HG02852 (cell line): ENCODE results near the gene GALNT2.

Experiments
- ATAC-seq: cut with Tn5 transposase; IDR thresholded peaks from one replicate; pipeline ENCODE4 v1.9.1; 2021; ENCODE audit warnings: mild to moderate bottlenecking, moderate library complexity; ENCODE audit not compliant: unreplicated experiment

The GALNT2 gene

DNA sequence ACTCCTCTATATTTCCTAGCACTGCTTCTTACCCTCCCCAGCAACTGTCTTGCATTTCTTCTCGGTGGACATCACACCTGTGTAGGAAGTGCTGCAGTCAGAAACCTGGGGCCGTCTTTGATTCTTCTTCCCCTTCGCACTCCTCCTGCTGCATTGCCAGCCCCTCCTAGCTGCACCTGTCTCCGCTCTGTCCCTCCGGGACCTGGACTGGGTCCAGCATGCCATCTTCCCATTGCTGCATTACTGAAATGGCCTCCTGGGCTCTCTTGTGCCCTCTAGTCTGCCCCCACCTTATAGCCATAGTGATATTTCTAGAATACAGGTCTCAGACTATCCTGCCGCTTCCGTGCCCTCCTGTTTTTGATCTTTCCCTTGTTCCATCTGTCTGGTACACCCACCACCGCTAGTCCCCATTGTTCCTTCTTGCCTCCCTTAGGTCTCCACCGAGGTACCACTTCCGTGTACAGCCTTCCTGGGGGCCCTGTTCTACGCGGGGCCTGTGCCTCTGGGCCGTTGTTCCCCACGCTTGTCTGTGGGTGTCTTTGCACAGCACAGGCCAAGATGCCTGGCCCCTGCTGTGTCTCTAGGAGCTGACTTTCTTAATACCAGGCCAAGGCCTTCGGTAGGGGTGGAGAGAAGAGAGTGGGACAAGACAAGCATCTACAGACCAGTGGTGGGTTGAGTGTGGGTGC lies 107.6 kb downstream of the GALNT2 start:
- no peak for ATAC-seq

GRCh38 chr1:230175163-230175747 lies 108.2 kb downstream of the GALNT2 start:
- ATAC-seq = no peak

DNA sequence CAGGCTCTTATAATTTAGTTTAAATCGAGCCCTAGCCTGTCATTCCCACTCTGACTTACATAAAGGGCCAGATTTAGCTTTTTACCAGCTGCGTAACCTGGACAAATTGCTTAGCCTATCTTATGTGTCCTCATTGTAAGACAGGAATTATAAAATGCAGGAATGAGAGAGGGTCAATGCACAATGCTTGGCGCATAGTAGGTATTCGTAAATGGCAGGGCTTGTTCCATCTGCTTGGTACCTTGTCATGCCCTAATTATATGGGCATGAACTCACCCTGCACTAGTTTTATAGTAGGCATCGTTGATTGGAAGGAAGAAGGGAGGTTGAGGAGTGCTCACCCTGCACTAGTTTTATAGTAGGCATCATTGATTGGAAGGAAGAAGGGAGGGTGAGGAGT lies 108.8 kb downstream of the GALNT2 start:
- no peak for ATAC-seq

DNA sequence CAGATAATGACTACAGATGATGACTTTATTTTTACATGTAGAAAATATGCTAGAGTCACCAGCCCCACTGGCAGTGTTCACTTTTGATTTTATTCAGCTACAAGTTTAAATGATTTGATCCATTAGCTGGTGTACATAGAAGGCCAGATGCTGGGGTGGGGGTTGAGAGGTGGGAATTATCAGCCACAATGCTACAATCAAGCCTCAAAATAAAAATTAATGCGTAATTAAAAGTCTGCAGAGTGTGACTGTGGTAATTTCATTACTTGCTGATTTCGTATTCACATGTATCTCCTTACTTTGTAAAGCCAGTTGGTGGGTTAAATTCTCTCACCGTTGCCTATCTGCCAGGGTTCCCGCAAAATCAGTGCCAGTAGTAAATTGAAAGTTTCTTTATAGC lies 109.3 kb downstream of the GALNT2 start:
- no peak for ATAC-seq

DNA sequence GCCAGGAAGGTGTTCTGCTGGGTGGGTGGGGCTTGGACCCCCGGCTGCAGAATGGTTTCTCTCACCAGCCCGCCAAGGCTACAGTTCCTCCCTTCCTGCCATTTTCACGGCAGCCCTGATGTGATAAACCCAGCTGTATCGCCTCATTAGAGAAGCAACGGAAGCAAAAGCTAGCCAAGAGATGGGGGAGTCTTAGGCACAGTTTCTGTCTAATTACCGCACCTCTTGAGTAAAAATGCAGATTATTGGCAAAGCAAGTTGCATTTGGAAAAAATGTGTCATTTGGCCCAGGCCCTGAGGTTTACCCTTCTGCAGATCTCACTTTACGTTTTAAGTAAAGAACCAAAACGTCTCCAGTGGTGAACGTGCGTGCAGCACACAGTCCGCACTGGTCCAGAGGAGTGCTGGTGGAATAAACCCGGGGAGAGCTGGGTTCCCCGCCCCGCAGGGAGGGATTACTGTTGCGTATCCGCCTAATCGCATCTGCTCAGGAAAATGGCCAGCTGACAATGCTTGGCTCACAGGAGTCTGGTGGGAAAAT lies 109.9 kb downstream of the GALNT2 start:
- no peak for ATAC-seq

DNA sequence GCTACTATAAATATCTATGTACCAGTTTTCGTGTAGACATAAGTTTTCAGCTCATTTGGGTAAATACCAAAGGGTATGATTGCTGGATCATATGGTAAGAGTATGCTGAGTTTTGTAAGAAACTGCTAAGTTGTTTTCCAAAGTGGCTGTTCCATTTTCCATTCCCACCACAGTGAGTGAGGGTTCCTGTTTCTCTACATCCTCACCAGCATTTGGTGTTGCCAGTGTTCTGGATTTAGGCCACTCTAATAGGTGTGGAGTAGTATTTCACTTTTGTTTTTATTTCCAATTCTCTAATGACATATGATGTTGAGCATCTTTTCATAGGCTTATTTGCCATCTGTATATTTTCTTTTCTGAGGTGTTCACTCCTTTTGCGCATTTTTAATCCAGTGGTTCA lies 112.2 kb downstream of the GALNT2 start:
- ATAC-seq = no peak

GRCh38 chr1:230185076-230186001 lies 118.3 kb downstream of the GALNT2 start:
- no peak for ATAC-seq

DNA sequence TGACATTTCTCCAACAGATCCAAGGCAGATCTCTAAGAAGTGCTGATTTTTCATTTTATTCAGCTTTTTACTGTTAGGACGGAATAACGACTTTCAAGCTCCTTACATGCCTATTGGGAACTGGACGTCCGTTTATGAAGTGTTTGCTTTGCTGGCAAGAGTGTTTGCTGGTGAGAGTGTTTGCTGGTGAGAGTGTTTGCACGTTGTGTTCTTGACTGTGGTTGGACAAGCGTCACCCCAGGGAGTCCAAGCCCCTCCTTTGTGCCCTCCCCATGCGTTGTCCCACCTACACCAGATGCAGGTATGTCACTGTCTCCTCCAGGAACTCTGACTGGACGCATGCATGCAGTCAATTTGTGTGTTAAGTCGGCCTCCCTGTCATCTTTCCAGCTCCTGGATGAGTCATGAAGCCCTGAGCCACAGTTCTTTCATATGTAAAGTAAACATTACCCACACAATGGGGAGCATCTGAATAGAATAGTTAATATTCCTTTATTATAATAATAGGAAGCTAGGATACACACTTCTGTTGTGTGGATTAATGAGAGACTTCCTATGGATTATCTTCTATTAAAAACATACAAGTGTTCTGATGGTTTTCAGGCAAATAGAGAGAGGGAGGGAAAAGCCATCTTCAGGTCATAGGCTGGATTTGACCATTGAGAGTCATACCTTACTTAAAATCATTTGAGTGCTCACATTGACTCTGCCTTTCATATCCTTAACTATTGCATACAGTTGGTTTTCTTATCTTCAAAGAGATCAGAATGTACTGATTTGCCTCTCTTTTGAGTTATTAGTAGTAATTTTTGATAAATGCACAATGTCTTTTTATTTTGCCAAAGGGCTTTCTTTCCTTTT lies 119.2 kb downstream of the GALNT2 start:
- no peak for ATAC-seq

GRCh38 chr1:230186874-230187273 lies 119.8 kb downstream of the GALNT2 start:
- no peak for ATAC-seq

- ATAC-seq = no peak
Measured at GRCh38 chr1:230187290-230187689, 120.3 kb downstream of the GALNT2 start.

DNA sequence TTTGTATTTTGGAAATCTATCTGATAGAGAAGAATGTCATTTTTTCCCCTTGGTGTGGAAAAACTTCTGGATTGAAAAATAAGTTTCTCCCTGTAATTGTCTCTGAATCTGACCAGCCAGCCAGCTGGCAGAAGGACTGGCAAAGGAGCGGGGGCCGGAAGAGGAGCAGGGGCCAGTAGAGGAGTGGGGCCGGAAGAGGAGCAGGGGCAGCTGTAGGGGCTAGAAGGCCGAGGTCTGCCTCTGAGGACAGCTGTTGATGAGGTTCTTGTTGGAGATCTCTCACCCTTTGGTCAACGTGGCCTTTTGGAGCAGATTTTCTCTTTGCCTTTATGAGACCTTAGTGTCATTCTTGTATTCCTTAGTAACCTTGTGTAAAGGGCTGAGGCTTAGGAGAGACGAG lies 121.8 kb downstream of the GALNT2 start:
- no peak for ATAC-seq

DNA sequence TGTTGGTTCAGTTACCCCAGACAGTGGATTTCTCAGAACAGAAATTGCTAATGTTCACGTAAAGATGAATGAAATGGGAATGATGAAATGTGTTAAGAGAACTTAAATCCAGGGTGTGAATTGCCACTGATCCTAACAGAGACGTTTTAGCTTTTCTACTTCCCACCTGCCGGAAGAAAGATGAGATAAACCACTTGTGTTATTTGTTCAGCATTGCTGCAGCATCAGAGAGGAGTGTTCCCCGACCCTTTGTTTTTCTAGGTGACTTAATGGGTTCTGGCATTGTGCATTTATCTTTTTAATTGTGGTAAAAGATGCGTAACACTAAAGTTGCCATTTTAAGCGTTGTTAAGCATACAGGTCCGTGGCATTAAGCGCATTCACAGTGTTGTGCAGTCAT lies 122.3 kb downstream of the GALNT2 start:
- ATAC-seq = no peak

GRCh38 chr1:230189824-230190223 lies 122.8 kb downstream of the GALNT2 start:
- ATAC-seq = no peak

- ATAC-seq = no peak
Measured at GRCh38 chr1:230191079-230191804, 124.2 kb downstream of the GALNT2 start.

GRCh38 chr1:230191855-230192254 lies 124.8 kb downstream of the GALNT2 start:
- no peak for ATAC-seq

DNA sequence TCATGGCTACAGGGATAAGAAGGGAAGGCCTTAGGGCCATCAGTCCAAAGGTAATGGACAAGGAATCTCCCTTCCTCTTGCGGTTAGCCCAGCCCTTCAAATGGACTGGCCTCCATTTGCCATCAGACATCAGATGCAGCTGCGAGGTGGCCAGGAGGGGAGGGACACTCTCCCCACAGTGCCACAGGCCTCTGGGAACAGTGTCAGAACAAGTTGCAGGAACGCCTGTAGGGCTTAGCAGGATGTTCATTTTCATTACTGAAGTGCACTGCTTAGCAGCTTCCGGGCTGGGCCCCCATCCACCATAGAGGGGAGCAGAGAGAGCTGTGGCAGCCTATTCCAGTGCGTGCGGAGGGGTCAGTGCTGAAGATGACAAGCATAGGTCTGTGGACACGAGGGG lies 127.5 kb downstream of the GALNT2 start:
- no peak for ATAC-seq

DNA sequence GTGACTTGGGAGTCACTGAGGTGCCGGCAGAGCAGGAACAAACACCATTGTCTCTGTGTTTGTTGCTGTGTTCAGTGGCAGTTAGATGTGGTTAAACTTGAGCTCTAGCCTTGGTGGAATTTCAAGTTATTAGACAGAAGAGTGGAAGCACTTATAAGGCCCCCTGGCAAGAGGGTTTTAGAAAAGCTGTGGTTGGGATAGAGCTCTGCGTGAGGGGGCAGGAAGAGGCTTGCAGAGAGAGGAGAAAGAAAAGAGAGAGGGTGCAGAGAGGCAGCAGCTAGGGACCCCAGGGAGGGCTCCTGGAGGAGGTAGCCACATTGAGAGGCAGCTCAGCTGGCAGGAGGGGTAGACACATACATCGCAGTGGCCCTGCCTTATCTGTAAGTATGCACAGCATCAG lies 128.2 kb downstream of the GALNT2 start:
- ATAC-seq = no peak

DNA sequence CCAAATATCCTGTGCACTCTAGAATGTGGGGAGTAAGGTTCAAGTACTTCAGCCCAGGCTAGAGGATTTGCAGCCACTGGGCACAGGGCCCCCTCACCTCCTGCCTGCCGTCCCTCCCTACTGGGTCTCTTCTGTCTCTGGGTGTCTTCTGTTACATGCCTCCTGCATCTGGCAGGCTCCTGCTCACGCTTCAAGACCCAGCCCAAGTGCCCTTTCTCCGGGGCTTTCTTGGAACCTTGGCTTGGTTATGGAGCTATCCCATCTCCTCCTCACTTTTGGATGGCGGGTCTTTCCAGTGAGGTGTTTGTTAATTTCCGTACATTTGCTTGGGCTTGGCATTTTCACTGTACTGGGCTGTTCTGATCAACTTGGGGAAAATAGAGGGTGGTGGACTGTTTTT lies 129.0 kb downstream of the GALNT2 start:
- ATAC-seq = no peak

GRCh38 chr1:230197644-230198567 lies 130.9 kb downstream of the GALNT2 start:
- no peak for ATAC-seq
